Frontal cortex (tissue), 4 donors: ENCODE data around the gene VPS35L. TPM values are rescaled to one million over a fixed set of nuclear protein-coding genes. Genes with fewer than 3 reads are reported as not detected.

Experiments used
- DNase-seq, 2 donors: peaks; one replicate each; pipeline ENCODE4 v3.0.0; 2012; ENCODE audit warnings: low spot score in 2 of 2
- FAIRE-seq: peaks from 2 replicates; lab custom pipeline; 2012; peaks lifted over from hg19 to GRCh38; lab: Jason Lieb, UNC
- total RNA-seq: library from RNA; depleted of rRNA; stranded (reverse); fragments of >200 nt; gene quantifications from one replicate; pipeline ENCODE4 v1.2.3, GENCODE V29; 2014
- donor health status: control.
- donor health status: control.
- donor health status: control.

Gene VPS35L
- total RNA-seq, 1 donor from 2014 or later = 55.8 TPM

GRCh38 chr16:19722269-19722952 lies 166.9 kb downstream of the VPS35L start:
- DNase-seq (no peak), FAIRE-seq (no peak)

- no peak for FAIRE-seq
Observed at GRCh38 chr16:19722981-19723380, 167.5 kb downstream of the VPS35L start.

GRCh38 chr16:19728636-19728965 lies 173.1 kb downstream of the VPS35L start:
- no peak for DNase-seq
- FAIRE-seq = no peak

More at GRCh38 chr16:19722981-19723380, 167.5 kb downstream of the VPS35L start:
- DNase-seq = no peak

- FAIRE-seq = no peak
- DNase-seq = no peak
Observed at GRCh38 chr16:19733551-19733950, 178.0 kb downstream of the VPS35L start.

DNA sequence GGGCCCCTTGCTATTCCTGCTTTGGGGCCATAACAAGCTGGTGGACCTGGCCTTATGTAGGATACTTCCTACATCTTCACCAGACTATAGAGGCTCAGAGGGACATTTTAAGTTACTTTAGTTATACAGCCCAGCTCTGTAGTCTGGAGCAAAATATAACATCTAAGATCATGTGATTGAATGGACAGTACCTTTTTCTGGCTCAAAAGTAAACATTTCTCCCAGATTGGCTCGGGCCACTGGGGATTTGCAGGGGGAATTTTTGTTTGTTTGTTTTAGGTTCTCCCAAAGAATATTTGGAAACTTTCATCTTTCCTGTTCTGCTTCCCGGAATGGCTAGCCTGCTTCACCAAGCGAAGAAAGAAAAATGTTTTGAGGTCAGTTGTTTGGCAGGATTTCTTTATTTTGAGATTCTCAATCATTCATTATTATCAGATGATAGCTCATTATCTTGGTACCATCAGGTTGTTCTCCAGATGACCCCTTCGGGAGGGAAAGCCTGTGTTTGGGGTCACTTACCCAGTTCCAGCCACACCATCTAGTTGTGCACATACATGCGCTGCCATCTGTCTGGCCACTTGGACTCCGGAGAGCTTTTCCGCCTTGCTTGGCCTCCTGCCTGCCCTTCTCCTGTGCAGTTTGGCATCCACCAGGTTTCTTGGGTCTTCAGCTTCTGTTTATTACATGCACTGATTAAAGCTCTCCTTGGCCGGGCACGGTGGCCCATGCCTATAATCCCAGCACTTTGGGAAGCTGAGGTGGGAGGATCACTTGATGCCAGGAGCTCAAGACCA lies 179.8 kb downstream of the VPS35L start:
- FAIRE-seq = no peak
- no peak for DNase-seq

DNA sequence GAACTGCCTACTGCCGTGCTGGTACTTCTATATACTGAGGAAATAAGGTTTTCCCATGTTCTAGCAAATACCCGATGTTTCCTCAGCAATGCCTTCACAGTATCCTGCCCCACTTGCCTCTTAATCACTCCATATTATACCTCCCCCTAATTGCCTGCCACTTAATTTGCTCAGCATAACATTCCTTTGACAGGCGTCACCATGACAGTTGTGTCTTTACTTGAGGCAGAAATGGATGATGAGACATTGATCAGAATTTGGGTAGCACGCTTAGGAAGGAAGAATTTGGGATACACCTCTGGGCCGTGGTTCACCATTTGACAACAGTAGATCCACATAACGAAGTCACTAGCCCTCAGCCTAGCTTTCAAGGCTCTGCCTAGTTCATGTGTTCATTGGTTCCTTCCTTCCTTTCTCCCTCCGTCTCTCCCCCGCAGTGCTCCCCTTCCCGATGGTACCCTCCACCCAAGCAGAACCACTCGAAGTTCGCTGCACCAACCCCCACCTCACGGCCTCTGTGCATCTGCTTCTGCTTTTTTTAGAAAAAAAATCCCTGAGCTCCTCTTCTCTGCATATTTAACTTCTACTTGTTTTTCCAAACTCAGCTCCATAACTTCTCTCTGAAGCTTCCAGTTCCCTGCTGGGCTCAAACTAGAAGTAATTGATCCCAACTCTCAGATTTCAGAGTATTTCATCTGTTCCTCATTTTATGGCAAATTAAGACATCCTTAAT lies 182.0 kb downstream of the VPS35L start:
- FAIRE-seq (no peak), DNase-seq (no peak)

DNA sequence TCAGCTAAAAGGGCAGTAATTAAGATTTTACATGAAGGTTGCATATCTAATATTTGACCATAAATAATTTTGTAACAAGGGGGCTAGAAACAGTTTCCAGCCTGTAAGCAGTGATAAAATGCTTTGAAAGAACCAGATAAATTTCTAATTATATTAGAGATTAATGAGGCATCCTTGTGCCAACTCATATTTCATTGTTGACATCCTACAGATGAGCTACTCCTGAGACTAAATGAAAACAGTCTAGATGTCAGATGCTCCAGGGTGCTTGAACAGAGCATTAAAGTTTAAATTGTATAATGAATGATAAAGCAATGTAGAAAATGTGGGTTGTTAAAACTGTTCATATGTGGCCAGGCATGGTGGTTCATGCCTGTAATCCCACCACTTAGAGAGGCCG lies 185.9 kb downstream of the VPS35L start:
- no peak for DNase-seq
- no peak for FAIRE-seq

- DNase-seq (no peak), FAIRE-seq (no peak)
Observed at GRCh38 chr16:19743816-19744159, 188.3 kb downstream of the VPS35L start.

DNA sequence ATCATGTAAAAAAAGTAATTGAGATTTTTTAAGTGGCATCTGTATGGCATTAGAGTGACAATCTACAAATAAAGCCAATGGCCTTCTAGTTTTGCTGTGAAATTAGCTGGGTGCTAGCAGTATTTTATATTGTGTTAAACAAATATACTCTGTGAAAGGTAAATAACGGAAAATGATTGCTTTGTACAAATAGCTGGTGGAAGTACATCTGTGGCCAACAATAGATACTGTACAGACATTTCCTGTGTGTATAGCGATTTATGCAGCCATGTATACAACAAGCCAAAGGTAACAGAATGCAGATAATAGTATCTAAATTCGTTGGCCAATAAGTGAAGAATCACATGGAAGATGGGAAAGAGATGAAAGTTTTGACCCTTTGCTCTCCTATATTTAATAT lies 189.2 kb downstream of the VPS35L start:
- no peak for DNase-seq
- no peak for FAIRE-seq

DNA sequence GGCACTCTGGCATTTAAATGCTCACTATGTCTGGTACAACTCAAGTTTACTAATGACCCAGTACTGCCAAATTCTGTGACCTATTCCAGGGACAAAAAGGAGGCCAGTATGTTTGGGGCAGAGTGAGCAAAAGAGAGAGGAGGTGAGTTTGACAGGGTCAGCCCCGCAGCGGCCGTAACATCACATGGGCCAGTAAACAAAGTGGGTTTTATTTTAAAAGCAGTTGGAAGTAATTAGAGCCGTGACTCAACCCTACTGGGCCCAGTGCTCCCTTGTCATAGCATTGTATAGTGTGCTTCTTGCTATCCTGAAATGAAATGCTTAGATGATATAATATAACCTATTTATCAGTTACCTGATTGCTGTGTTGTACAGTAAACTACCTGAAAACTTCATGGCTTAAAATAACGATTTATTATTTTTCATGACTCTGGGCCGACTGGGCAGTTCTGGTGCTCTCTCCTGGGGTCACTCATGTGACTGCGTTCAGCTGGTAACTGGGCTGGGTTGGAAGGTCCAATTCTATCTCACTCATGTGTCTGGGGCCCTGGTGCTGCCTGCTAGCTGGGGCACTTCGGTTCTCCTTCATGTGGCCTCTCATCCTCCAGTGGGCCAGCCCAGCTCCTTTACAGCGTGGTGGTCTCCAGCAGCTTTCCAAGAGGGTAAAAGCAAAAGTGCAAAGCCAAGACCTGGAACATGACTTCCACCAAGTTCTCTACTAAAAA lies 189.9 kb downstream of the VPS35L start:
- no peak for FAIRE-seq
- no peak for DNase-seq

DNA sequence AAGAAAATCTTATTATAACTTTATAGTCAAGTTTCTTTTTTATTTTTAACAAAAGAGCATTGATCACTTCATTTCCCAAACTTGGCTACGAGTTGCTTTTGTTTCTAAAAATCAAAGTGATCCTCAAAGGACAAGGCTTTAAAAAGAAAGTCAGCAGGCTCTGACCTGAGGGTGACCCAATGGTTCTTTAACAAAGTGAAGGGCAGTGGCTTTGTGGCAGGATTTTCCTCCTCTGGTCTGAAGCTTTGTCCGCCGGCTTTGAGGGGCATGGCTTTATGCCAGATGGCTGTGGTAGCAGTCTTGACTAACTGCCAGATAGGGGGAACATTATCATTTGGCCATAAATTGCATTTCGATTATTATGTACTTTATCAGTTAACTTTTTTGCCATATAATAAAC lies 191.1 kb downstream of the VPS35L start:
- DNase-seq = no peak
- no peak for FAIRE-seq

GRCh38 chr16:19748389-19749168 lies 193.1 kb downstream of the VPS35L start:
- FAIRE-seq (no peak), DNase-seq (no peak)

DNA sequence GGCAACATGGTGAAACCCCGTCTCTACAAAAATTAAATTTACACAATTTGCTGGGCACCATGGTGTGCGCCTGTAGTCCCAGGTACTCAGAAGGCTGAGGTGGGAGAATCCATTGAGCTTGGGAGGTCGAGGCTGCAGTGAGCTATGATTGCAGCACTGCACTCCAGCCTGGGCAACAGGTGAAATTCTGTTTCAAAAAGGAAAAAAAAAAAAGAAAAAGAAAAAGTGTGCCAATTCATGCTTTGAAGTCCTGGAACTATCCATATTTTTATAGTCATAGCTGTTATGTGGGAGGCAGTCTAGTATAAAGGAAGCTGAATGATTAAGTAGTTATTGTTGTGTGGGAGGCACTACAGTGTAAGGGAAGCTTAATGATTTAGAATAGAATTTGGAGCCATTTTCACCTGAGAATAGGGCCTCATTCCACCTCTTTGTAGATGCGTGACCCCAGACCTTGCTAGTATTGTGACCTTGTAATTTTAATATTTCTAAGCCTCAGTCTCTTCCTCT lies 194.1 kb downstream of the VPS35L start:
- DNase-seq (no peak), FAIRE-seq (no peak)

Other genes starting within 250 kb of the VPS35L start
- gene TMC5, start 137.8 kb upstream of the VPS35L start, total RNA-seq = 0.41 TPM
- gene GDE1, start 33.6 kb upstream of the VPS35L start, total RNA-seq = 43.6 TPM
- 73.8 TPM for gene CCP110, start 31.8 kb upstream of the VPS35L start, total RNA-seq
- 20.0 TPM for gene KNOP1, start 162.5 kb downstream of the VPS35L start, total RNA-seq
- 10.2 TPM for gene IQCK, start 162.6 kb downstream of the VPS35L start, total RNA-seq